ENCODE data around the gene GPRIN3.

The GPRIN3 gene

GRCh38 chr4:89197920-89198319, 109.7 kb downstream of the GPRIN3 start:
- H3K4me3 ChIP-seq (ENCODE audit: control insufficient read depth, low read depth, low read length), result no peak overlapping the region
- TF ChIP-seq CTCF (IDR thresholded peaks at IDR 0.05; ENCODE audit: control insufficient read depth, insufficient read depth, low read depth, low read length, missing control alignments), result no peak
- DNase-seq (ENCODE audit: low read depth), result no peak

GRCh38 chr4:89196745-89197144, 110.9 kb downstream of the GPRIN3 start:
- H3K4me3 ChIP-seq (ENCODE audit: control insufficient read depth, low read depth, low read length), result no peak overlapping the region
- DNase-seq (ENCODE audit: low read depth), result no peak
- TF ChIP-seq CTCF (IDR thresholded peaks at IDR 0.05; ENCODE audit: control insufficient read depth, insufficient read depth, low read depth, low read length, missing control alignments), result no peak

GRCh38 chr4:89196056-89196674, 111.4 kb downstream of the GPRIN3 start:
- H3K4me3 ChIP-seq (ENCODE audit: control insufficient read depth, low read depth, low read length), result no peak overlapping the region
- TF ChIP-seq CTCF (IDR thresholded peaks at IDR 0.05; ENCODE audit: control insufficient read depth, insufficient read depth, low read depth, low read length, missing control alignments), result no peak
- DNase-seq (ENCODE audit: low read depth), result no peak

- DNase-seq (ENCODE audit: low read depth), result no peak
- H3K4me3 ChIP-seq (ENCODE audit: control insufficient read depth, low read depth, low read length), result no peak overlapping the region
These were observed 113.8 kb downstream of the GPRIN3 start for GRCh38 chr4:89193843-89194242.

More at GRCh38 chr4:89193843-89194242, 113.8 kb downstream of the GPRIN3 start:
- TF ChIP-seq CTCF (IDR thresholded peaks at IDR 0.05; ENCODE audit: control insufficient read depth, insufficient read depth, low read depth, low read length, missing control alignments), result no peak
